ENCODE data around the gene MCM6.

GRCh38 chr2:135843671-135844070 is 32.6 kb downstream of the MCM6 start:
- TF ChIP-seq CTCF (IDR thresholded peaks at IDR 0.05) (no peak), POLR2AphosphoS5 (IDR thresholded peaks at IDR 0.05) (no peak)
